SK-N-SH (cell line): ENCODE data around the gene SLC35F1. TPM values are rescaled to one million over a fixed set of nuclear protein-coding genes. Genes with fewer than 3 reads are reported as not detected.

Source experiments
- CTCF ChIA-PET: fragments of 300-600, 350-600 bp; formaldehyde crosslinking; extraction: SDS; loops from one replicate; lab custom pipeline; 2021; lab: Yijun Ruan, JAX
- POLR2A ChIA-PET: fragments of 350-600 bp; sonication (Branson Sonifier 250); formaldehyde crosslinking; extraction: SDS; loops from one replicate; lab custom pipeline; 2020; ENCODE audit warnings: antibody characterized with exemption, inconsistent platforms; lab: Yijun Ruan, JAX
- DNase-seq: peaks from one replicate; pipeline ENCODE4 v3.0.0; 2012
- H2AFZ ChIP-seq: fragments of 200-600 bp; sonication (generic); 2 replicates; pipeline ENCODE4 v1.8.1; 2016; ENCODE audit warnings: antibody characterized with exemption, mild to moderate bottlenecking, low read depth
- H3F3A ChIP-seq: fragments of 200-600 bp; sonication (generic); replicated peaks from 2 replicates; pipeline ENCODE3; 2016; ENCODE audit warnings: antibody characterized with exemption, mild to moderate bottlenecking; ENCODE audit not compliant: insufficient read depth
- H3K27ac ChIP-seq, 2 experiments: fragments of 200-500 bp in 1 of 2; fragments of 200-600 bp in 1 of 2; sonication (Bioruptor generic) in 1 of 2; sonication (generic), shearing (Covaris generic) in 1 of 2; 2 replicates each; pipeline versions ENCODE4 v1.5.1 to v1.6.1; 2014 to 2016; ENCODE audit warnings: low read depth in 2 of 2, inconsistent platforms in 1 of 2, low read length in 1 of 2, mild to moderate bottlenecking in 1 of 2, mixed read lengths in 1 of 2
- H3K27me3 ChIP-seq: fragments of 200-600 bp; sonication (generic), shearing (Covaris generic); 2 replicates; pipeline ENCODE4 v1.6.1; 2016; ENCODE audit warnings: mixed run types; ENCODE audit not compliant: insufficient read depth
- H3K36me3 ChIP-seq, 2 experiments: fragments of 200-500 bp in 1 of 2; fragments of 200-600 bp in 1 of 2; sonication (Bioruptor generic) in 1 of 2; sonication (generic) in 1 of 2; replicated peaks in 1 of 2; 2 replicates each; pipeline versions ENCODE3 to v1.5.1; 2014 to 2016; ENCODE audit warnings: low read length in 1 of 2, mild to moderate bottlenecking in 1 of 2; ENCODE audit not compliant: insufficient read depth in 2 of 2, control insufficient read depth in 1 of 2
- H3K4me1 ChIP-seq, 2 experiments: fragments of 200-500 bp in 1 of 2; fragments of 200-600 bp in 1 of 2; sonication (Bioruptor generic) in 1 of 2; sonication (generic), shearing (Covaris generic) in 1 of 2; 2 replicates each; pipeline versions ENCODE4 v1.5.1 to v1.6.1; 2014 to 2016; ENCODE audit warnings: low read depth in 1 of 2, low read length in 1 of 2, mixed run types in 1 of 2; ENCODE audit not compliant: insufficient read depth in 2 of 2, control insufficient read depth in 1 of 2
- H3K4me2 ChIP-seq: fragments of 200-600 bp; sonication (generic), shearing (Covaris generic); 2 replicates; pipeline ENCODE4 v1.6.1; 2017; ENCODE audit warnings: mixed run types
- H3K4me3 ChIP-seq, 2 experiments: fragments of 200-500 bp in 1 of 2; fragments of 200-600 bp in 1 of 2; sonication (Bioruptor generic) in 1 of 2; sonication (generic), shearing (Covaris generic) in 1 of 2; 2 replicates each; pipeline versions ENCODE4 v1.5.1 to v1.8.1; 2014 to 2016; ENCODE audit warnings: low read depth in 2 of 2, inconsistent platforms in 1 of 2, low read length in 1 of 2, mild to moderate bottlenecking in 1 of 2, mixed read lengths in 1 of 2, moderate library complexity in 1 of 2
- H3K79me2 ChIP-seq: fragments of 200-600 bp; sonication (generic); 2 replicates; pipeline ENCODE4 v1.8.1; 2017; ENCODE audit warnings: mild to moderate bottlenecking; ENCODE audit not compliant: insufficient read depth
- H3K9ac ChIP-seq: fragments of 200-600 bp; sonication (generic); 2 replicates; pipeline ENCODE4 v1.6.1; 2017; ENCODE audit warnings: mixed run types
- H3K9me2 ChIP-seq: fragments of 200-600 bp; sonication (generic); 2 replicates; pipeline ENCODE4 v1.6.1; 2017; ENCODE audit warnings: mixed run types
- H3K9me3 ChIP-seq: fragments of 200-600 bp; sonication (generic); 2 replicates; pipeline ENCODE4 v1.6.1; 2017; ENCODE audit warnings: mixed run types, mild to moderate bottlenecking, moderate library complexity
- H4K20me1 ChIP-seq: fragments of 200-600 bp; sonication (generic); 2 replicates; pipeline ENCODE4 v1.6.1; 2017; ENCODE audit warnings: mild to moderate bottlenecking, mixed run types; ENCODE audit not compliant: insufficient read depth
- ELF1 ChIP-seq: IDR thresholded peaks from 2 replicates; pipeline ENCODE4 v1.4.0; 2012
- FOSL2 ChIP-seq: IDR thresholded peaks from 2 replicates; pipeline ENCODE4 v1.4.0; 2012; ENCODE audit warnings: low read depth, mild to moderate bottlenecking, moderate library complexity, borderline replicate concordance
- FOXJ3 ChIP-seq: sonication (generic); formaldehyde crosslinking; IDR thresholded peaks from 2 replicates; pipeline ENCODE4 v1.5.1; 2020; ENCODE audit warnings: mild to moderate bottlenecking, missing genetic modification reagents
- GABPA ChIP-seq: IDR thresholded peaks from 2 replicates; pipeline ENCODE4 v1.4.0; 2012; ENCODE audit warnings: low read depth, mild to moderate bottlenecking
- GATA2 ChIP-seq: sonication (generic); formaldehyde crosslinking; IDR thresholded peaks from 2 replicates; pipeline ENCODE4 v1.5.0; 2020; ENCODE audit warnings: mild to moderate bottlenecking, missing genetic modification reagents
- IRF3 ChIP-seq: fragments of 150-350 bp; IDR thresholded peaks from 2 replicates; pipeline ENCODE4 v1.6.1; 2016; ENCODE audit warnings: mild to moderate bottlenecking, low read depth, low read length
- MEF2A ChIP-seq: IDR thresholded peaks from 2 replicates; pipeline ENCODE4 v1.4.0; 2012; ENCODE audit warnings: low read depth, borderline replicate concordance
- POLR2AphosphoS5 ChIP-seq: IDR thresholded peaks from 2 replicates; pipeline ENCODE4 v1.6.1; 2012; ENCODE audit warnings: low read depth, low read length
- RAD21 ChIP-seq: IDR thresholded peaks from 2 replicates; pipeline ENCODE4 v1.6.1; 2012; ENCODE audit warnings: mild to moderate bottlenecking, low read length
- RCOR1 ChIP-seq: fragments of 150-350 bp; IDR thresholded peaks from 2 replicates; pipeline ENCODE4 v1.6.1; 2017; ENCODE audit warnings: antibody characterized with exemption, low read length
- RXRA ChIP-seq: IDR thresholded peaks from 2 replicates; pipeline ENCODE4 v1.4.0; 2012; ENCODE audit warnings: low read depth, mild to moderate bottlenecking, borderline replicate concordance
- SIN3A ChIP-seq: IDR thresholded peaks from 2 replicates; pipeline ENCODE4 v1.6.1; 2012; ENCODE audit warnings: low read depth, mild to moderate bottlenecking, low read length, moderate library complexity, borderline replicate concordance
- TAF1 ChIP-seq: IDR thresholded peaks from 2 replicates; pipeline ENCODE4 v1.6.1; 2012; ENCODE audit warnings: low read depth, mild to moderate bottlenecking, low read length, moderate library complexity, borderline replicate concordance
- TCF12 ChIP-seq: IDR thresholded peaks from 2 replicates; pipeline ENCODE4 v1.4.0; 2012
- TEAD4 ChIP-seq: IDR thresholded peaks from 2 replicates; pipeline ENCODE4 v1.4.0; 2012; ENCODE audit warnings: mild to moderate bottlenecking, borderline replicate concordance; ENCODE audit not compliant: insufficient read depth
- YY1 ChIP-seq: IDR thresholded peaks from 2 replicates; pipeline ENCODE4 v1.4.0; 2012; ENCODE audit warnings: low read depth, mild to moderate bottlenecking
- WGBS: methylation state at CpG from one replicate; pipeline ENCODE4 v1.1.6; 2017; ENCODE audit warnings: low lambda C conversion rate; 5-methylcytosine and 5-hydroxymethylcytosine counted together
- polyA plus RNA-seq, 3 experiments: library from polyadenylated mRNA; depleted of rRNA; stranded (reverse); fragments of >200 nt; gene quantifications; 2 replicates each; pipeline ENCODE4 v1.2.3, GENCODE V29; 2012
- TF ChIP-seq, protein P1 (sequence below): fragments of 200-600 bp; sonication (generic); IDR thresholded peaks from 2 replicates; pipeline ENCODE4 v1.6.1; 2017; ENCODE audit warnings: antibody characterized with exemption, mild to moderate bottlenecking, moderate library complexity
- TF ChIP-seq, protein P2 (sequence below): IDR thresholded peaks from 2 replicates; pipeline ENCODE4 v1.4.0; 2012; ENCODE audit warnings: low read depth, borderline replicate concordance

SLC35F1 gene
- polyA plus RNA-seq, 1 of the 3 experiments (the other 2 are of a cell fraction) = under 0.01 TPM

DNA sequence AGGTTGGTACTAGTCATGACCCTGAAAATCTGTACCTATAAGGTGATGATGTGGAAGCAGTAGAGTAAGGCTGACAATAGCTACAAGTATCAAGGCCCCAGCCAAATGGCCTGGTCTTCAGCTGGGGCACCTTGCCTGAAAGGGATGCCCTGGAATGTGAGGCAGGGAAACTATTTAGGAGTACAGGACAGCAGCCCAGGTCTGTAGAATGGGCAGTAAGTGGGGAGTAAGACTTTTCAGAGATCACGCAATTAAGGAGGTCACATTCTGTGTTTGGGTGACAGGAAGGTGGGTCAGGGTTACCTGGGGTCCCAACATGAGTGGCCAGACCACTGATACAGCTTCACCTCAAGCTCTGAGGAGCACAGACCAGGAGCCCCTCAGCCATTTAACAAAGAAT is 9.4 kb downstream of the SLC35F1 start:
- ChIA-PET POLR2A (no interaction called here), CTCF (no interaction called here)
- no peak overlapping the region for H3K27ac ChIP-seq
- no peak overlapping the region for H3K9ac ChIP-seq
- no peaks in the 10 kb centered on the region for H3K9me3 ChIP-seq
- WGBS = no CpG with 5 or more reads among the region's 1 CpG
- DNase-seq = no peak
- H2AFZ ChIP-seq = no peak overlapping the region
- H3K4me1 ChIP-seq = no peaks in the 10 kb centered on the region; a peak in 1 of 4 replicates
- no peaks in the 10 kb centered on the region for H3K36me3 ChIP-seq
- H3K4me3 ChIP-seq = no peak overlapping the region
- TF ChIP-seq GABPA (no peak), IRF3 (no peak), MEF2A (no peak), GATA2 (no peak), FOSL2 (no peak), FOXJ3 (no peak), ELF1 (no peak), RXRA (no peak), TCF12 (no peak), RAD21 (no peak), TEAD4 (no peak), SIN3A (no peak)
- TF ChIP-seq, protein P1, sequence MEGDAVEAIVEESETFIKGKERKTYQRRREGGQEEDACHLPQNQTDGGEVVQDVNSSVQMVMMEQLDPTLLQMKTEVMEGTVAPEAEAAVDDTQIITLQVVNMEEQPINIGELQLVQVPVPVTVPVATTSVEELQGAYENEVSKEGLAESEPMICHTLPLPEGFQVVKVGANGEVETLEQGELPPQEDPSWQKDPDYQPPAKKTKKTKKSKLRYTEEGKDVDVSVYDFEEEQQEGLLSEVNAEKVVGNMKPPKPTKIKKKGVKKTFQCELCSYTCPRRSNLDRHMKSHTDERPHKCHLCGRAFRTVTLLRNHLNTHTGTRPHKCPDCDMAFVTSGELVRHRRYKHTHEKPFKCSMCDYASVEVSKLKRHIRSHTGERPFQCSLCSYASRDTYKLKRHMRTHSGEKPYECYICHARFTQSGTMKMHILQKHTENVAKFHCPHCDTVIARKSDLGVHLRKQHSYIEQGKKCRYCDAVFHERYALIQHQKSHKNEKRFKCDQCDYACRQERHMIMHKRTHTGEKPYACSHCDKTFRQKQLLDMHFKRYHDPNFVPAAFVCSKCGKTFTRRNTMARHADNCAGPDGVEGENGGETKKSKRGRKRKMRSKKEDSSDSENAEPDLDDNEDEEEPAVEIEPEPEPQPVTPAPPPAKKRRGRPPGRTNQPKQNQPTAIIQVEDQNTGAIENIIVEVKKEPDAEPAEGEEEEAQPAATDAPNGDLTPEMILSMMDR = no peak
- TF ChIP-seq, protein P2, sequence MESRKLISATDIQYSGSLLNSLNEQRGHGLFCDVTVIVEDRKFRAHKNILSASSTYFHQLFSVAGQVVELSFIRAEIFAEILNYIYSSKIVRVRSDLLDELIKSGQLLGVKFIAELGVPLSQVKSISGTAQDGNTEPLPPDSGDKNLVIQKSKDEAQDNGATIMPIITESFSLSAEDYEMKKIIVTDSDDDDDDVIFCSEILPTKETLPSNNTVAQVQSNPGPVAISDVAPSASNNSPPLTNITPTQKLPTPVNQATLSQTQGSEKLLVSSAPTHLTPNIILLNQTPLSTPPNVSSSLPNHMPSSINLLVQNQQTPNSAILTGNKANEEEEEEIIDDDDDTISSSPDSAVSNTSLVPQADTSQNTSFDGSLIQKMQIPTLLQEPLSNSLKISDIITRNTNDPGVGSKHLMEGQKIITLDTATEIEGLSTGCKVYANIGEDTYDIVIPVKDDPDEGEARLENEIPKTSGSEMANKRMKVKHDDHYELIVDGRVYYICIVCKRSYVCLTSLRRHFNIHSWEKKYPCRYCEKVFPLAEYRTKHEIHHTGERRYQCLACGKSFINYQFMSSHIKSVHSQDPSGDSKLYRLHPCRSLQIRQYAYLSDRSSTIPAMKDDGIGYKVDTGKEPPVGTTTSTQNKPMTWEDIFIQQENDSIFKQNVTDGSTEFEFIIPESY = no peak
- peaks cover 13% of the 10 kb centered on the region; the same call in 1 of the 2 replicates for H3K27me3 ChIP-seq
- no peaks in the 10 kb centered on the region for H3F3A ChIP-seq
- no peaks in the 10 kb centered on the region for H4K20me1 ChIP-seq
- H3K79me2 ChIP-seq = no peaks in the 10 kb centered on the region
- no peak overlapping the region for H3K4me2 ChIP-seq
- no peaks in the 10 kb centered on the region for H3K9me2 ChIP-seq

DNA sequence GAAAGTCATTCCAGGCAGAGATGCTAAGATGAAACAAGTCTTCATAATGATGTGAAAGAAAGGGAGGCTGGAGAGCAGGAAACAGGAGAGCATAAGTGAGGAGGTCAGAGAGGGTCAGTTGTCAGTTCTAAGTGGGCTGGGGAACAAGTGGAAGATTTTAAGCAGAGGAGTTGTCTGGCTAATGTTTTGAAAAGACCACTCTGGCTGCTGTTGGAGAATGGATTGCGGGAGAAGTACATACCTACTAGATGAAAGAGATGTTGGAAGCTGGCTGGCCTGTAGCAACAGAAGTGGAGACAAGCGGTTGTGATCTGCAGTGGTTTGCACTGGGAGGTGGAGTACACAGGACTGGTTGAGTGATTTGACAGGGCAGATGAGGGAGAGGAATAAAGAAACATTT is 10.1 kb downstream of the SLC35F1 start:
- ChIA-PET POLR2A (no interaction called here), CTCF (no interaction called here)
- TF ChIP-seq ELF1 (no peak), RXRA (no peak), POLR2AphosphoS5 (no peak), RCOR1 (no peak), YY1 (no peak), TEAD4 (no peak), SIN3A (no peak), GABPA (no peak), TAF1 (no peak), FOSL2 (no peak), GATA2 (no peak)
- TF ChIP-seq, protein P1 = no peak
- TF ChIP-seq, protein P2 = no peak
- H3K4me1 ChIP-seq = no peaks in the 10 kb centered on the region; a peak in 1 of 4 replicates
- no peaks in the 10 kb centered on the region for H3K9me3 ChIP-seq
- no peaks in the 10 kb centered on the region for H3K79me2 ChIP-seq
- no peaks in the 10 kb centered on the region for H3F3A ChIP-seq
- H2AFZ ChIP-seq = no peak overlapping the region
- no peak overlapping the region for H3K27ac ChIP-seq
- no peaks in the 10 kb centered on the region for H3K9me2 ChIP-seq
- H3K9ac ChIP-seq = no peak overlapping the region
- no peak overlapping the region for H3K4me2 ChIP-seq
- peaks cover 13% of the 10 kb centered on the region; the same call in 1 of the 2 replicates for H3K27me3 ChIP-seq
- 3% methylated on average over 2 of the region's 2 CpGs for WGBS
- H4K20me1 ChIP-seq = no peaks in the 10 kb centered on the region
- H3K36me3 ChIP-seq = no peaks in the 10 kb centered on the region
- H3K4me3 ChIP-seq = no peak overlapping the region
- DNase-seq = no peak
